Skeletal muscle satellite cell (primary cell): ENCODE measurements around the gene SHOX.
"Not testable (repeated sequence)": the region's sequence is repeated elsewhere in the genome, so short reads cannot be mapped to it uniquely, and the experiment has no call there.

Experiments
- H3K27me3 ChIP-seq: 2 replicates; pipeline ENCODE4 v1.7.0; 2013; ENCODE audit warnings: low read length; ENCODE audit not compliant: control insufficient read depth, insufficient read depth
- H3K36me3 ChIP-seq: 2 replicates; pipeline ENCODE4 v1.7.0; 2013; ENCODE audit warnings: mild to moderate bottlenecking, control low read depth, low read length; ENCODE audit not compliant: insufficient read depth
- H3K4me1 ChIP-seq: 2 replicates; pipeline ENCODE4 v1.7.0; 2013; ENCODE audit warnings: low read length; ENCODE audit not compliant: control insufficient read depth, insufficient read depth
- H3K4me2 ChIP-seq: 2 replicates; pipeline ENCODE4 v1.7.0; 2013; ENCODE audit warnings: mild to moderate bottlenecking, low read length
- H3K4me3 ChIP-seq: 2 replicates; pipeline ENCODE4 v1.7.0; 2013; ENCODE audit warnings: low read length
- H3K9ac ChIP-seq: 2 replicates; pipeline ENCODE4 v1.7.0; 2013; ENCODE audit warnings: mild to moderate bottlenecking, low read depth, low read length, moderate library complexity
- H3K9me3 ChIP-seq: replicated peaks from 2 replicates; pipeline ENCODE4 v1.7.0; 2013; ENCODE audit warnings: mild to moderate bottlenecking, control low read depth, low read length

Gene SHOX

DNA sequence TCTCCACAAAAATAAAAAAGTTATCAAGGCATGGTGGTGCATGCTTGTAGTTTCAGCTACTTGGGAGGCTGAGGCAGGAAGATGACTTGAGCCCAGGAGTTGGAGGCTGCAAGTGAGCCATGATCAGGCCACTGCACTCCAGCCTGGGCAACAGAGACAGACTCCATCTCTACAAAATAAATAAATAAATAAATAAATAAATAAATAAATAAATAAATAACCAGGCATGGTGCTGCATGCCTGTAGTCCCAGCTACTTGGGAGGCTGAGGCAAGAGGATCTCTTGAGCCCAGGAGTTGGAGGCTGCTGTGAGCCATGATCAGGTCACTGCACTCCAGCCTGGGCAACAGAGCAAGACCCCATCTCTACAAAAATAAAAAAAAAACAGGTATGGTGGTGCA lies 26.0 kb upstream of the SHOX start:
- H3K4me1 ChIP-seq, H3K9me3 ChIP-seq, H3K4me3 ChIP-seq, H3K4me2 ChIP-seq, H3K27me3 ChIP-seq, H3K36me3 ChIP-seq, H3K9ac ChIP-seq: not testable (repeated sequence)

DNA sequence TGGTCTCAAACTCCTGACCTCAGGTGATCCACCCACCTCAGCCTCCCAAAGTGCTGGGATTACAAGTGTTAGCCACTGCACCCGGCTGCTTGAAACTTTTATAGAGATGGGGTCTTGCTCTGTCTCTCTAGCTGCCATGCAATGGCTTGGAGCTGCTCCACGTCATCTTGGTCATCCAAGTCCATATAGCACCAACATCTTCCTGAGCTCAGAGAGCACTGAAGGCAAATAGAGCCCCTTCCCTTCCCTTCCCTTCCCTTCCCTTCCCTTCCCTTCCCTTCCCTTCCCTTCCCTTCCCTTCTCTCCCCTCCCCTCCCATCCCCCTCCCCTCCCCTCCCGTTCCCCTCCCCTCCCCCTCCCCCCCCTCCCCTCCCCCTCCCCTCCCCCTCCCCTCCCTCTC lies 22.5 kb upstream of the SHOX start:
- H3K36me3 ChIP-seq, H3K9me3 ChIP-seq, H3K4me1 ChIP-seq, H3K4me3 ChIP-seq, H3K4me2 ChIP-seq, H3K9ac ChIP-seq, H3K27me3 ChIP-seq: not testable (repeated sequence)

- Histone ChIP-seq H3K4me2 (no peak overlapping the region), H3K9me3 (peaks cover 7% of the 10 kb centered on the region), H3K4me1 (no peaks in the 10 kb centered on the region), H3K9ac (no peak overlapping the region), H3K36me3 (no peaks in the 10 kb centered on the region), H3K27me3 (no peaks in the 10 kb centered on the region), H3K4me3 (no peak overlapping the region)
Observed at GRCh38 chrX:614136-614535, 16.5 kb upstream of the SHOX start.

GRCh38 chrX:617401-617800 lies 13.2 kb upstream of the SHOX start:
- Histone ChIP-seq H3K9me3 (no peaks in the 10 kb centered on the region), H3K9ac (no peak overlapping the region), H3K4me3 (no peak overlapping the region), H3K27me3 (no peaks in the 10 kb centered on the region), H3K36me3 (no peaks in the 10 kb centered on the region), H3K4me1 (no peaks in the 10 kb centered on the region), H3K4me2 (no peak overlapping the region)

DNA sequence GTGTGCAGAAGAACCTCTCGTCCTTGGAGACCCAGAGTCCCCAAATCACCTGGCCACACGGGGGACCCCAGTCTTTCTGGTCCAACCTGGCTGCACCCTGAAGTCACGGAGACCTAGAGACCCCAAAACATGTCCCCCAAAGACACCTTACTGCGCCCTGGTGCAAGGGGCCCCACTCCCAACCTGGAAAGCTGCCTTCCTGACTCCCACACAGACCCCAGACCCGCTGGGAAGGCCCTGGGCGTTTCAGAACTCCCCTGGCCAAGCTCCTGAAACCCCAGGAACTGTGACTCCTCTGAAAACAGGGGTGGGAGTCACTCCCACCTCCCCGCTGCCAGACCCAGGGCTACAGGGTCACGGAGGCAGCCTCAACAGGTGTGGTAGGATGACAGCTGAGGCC lies 12.7 kb upstream of the SHOX start:
- Histone ChIP-seq H3K9ac (no peak overlapping the region), H3K4me1 (no peaks in the 10 kb centered on the region), H3K27me3 (no peaks in the 10 kb centered on the region), H3K4me3 (no peak overlapping the region), H3K9me3 (no peaks in the 10 kb centered on the region), H3K4me2 (no peak overlapping the region), H3K36me3 (no peaks in the 10 kb centered on the region)

DNA sequence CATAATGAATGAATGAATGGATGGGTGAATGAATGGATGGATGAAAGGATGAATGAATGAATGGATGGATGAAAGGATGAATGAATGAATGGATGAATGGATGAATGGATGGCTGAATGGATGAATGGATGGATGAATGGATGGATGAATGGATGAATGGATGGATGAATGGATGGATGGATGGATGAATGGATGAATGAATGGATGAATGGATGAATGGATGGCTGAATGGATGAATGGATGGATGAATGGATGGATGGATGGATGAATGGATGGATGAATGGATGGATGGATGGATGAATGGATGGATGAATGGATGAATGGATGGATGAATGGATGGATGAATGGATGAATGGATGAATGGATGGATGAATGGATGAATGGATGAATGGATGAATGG lies 12.3 kb upstream of the SHOX start:
- not testable (repeated sequence) for H3K36me3 ChIP-seq, H3K9me3 ChIP-seq, H3K4me3 ChIP-seq, H3K4me1 ChIP-seq, H3K9ac ChIP-seq, H3K4me2 ChIP-seq, H3K27me3 ChIP-seq

DNA sequence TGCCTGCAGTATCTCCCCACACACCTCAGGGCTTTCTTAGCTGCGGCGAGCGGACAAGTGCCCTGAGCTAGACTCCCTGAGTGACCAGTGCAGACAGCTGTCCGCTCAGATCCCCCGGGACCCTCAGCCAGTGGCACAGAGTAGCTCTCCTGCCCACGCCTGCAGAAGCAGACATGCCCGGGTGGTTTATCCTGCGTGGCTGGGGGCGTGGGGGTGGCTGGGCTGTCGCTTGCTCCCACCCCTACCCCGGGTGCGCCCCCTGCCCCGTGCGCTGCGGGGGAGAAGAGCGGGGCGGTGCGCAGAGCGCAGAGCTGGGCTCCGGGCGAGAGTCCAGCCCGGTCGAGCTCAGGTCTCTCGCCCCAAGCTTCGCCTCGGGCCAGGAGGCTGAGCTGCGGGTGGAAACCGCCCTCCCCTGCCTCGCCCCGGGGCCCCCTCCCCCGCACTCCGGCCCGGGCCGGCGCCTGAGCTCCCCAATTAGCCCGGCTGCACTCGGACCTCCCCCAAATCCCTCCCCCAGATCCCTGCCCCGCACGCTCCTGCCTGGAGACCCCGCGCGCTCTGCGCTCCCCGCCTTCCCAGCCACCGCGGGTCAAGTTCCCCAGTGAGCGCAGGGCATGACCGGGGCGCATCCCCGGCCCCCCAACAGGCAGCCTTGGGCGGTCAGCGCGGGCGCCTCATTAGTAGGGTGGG lies 11.7 kb upstream of the SHOX start:
- Histone ChIP-seq H3K4me2 (no peak overlapping the region), H3K9me3 (no peaks in the 10 kb centered on the region), H3K27me3 (no peaks in the 10 kb centered on the region), H3K9ac (no peak overlapping the region), H3K4me1 (no peaks in the 10 kb centered on the region), H3K4me3 (no peak overlapping the region), H3K36me3 (no peaks in the 10 kb centered on the region)

GRCh38 chrX:619451-619811 lies 11.2 kb upstream of the SHOX start:
- Histone ChIP-seq H3K9me3 (no peaks in the 10 kb centered on the region), H3K9ac (no peak overlapping the region), H3K36me3 (no peaks in the 10 kb centered on the region), H3K4me1 (no peaks in the 10 kb centered on the region), H3K4me3 (no peak overlapping the region), H3K27me3 (no peaks in the 10 kb centered on the region), H3K4me2 (no peak overlapping the region)

DNA sequence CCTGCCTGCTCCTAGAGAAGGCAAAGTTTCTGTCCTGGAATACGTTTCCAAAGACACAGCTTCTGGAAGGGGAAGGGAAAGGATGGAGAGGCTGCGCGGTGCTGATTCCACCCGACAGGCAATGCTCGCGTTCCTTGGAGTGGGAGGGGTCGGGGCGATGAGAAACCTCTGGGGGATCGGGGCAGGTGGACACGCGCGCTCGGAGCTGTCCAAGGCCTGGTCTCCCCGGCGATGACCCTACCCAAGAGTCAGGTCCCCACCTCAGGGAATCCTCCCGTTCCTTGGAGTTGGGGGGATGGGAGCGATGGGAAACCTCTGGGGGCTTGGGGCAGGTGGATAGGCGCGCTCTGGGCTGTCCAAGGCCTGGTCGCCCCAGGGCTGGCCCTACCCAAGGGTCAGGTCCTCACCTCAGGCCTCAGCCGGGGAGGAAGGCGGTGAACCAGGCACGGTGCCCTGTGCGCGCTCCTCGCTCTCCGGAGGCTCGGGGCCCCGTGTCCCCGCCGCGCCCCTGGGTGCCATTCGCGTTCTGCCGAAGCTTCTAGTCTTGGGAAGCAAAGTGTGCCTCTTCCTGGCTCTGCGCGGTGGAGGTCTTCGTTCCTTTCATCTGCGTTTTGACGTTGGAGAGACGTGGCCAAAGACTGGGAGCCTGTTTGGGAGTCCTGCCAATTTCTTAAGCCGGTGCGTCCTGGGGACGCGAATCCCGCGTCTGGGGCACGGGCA lies 10.6 kb upstream of the SHOX start:
- H3K36me3 ChIP-seq: no peaks in the 10 kb centered on the region
- H3K27me3 ChIP-seq: no peaks in the 10 kb centered on the region
- no peaks in the 10 kb centered on the region for H3K4me1 ChIP-seq
- no peak overlapping the region for H3K9ac ChIP-seq
- H3K4me3 ChIP-seq: no peak overlapping the region
- H3K4me2 ChIP-seq: no peak overlapping the region
- H3K9me3 ChIP-seq: no peaks in the 10 kb centered on the region

DNA sequence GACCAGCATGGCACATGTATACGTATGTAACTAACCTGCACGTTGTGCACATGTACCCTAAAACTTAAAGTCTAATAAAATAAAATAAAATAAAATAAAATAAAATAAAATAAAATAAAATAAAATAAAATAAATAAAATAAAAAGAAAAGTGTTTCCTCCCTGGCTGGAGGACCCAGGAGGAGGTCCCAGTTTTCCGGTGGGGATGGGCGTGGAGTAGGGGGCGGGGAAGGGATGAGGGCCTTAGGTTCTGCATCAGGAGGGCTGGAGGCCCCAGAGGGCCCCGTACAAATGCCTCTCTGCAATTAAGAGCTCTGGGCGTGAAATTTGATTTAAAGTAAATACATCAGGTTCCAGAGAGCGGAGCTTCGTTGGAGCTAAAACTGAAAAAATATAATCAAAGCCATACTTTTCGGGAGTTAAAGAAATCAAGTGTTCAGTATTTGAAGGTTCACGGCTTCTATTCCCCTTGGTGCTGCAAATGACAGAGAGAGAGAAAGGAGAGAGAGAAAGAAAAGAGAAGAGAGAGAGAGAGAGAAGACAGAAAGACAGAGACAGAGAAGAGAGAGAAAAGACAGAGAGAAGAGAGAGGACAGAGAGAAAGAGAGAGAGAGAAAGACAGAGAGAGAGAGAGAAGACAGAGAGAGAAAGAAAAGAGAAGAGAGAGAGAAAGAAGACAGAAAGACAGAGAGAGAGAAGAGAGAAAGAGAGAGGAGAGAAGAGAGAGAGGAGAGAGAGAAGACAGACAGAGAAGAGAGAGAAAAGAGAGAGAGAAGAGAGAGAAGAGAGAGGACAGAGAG lies 8.7 kb upstream of the SHOX start:
- no peaks in the 10 kb centered on the region for H3K27me3 ChIP-seq
- H3K9me3 ChIP-seq: no peaks in the 10 kb centered on the region
- no peaks in the 10 kb centered on the region for H3K36me3 ChIP-seq
- no peaks in the 10 kb centered on the region for H3K4me1 ChIP-seq
- no peak overlapping the region for H3K4me3 ChIP-seq
- no peak overlapping the region for H3K9ac ChIP-seq
- no peak overlapping the region for H3K4me2 ChIP-seq

- H3K27me3 ChIP-seq, H3K4me1 ChIP-seq, H3K9me3 ChIP-seq, H3K9ac ChIP-seq, H3K4me3 ChIP-seq, H3K4me2 ChIP-seq, H3K36me3 ChIP-seq: not testable (repeated sequence)
Observed at GRCh38 chrX:622802-623201, 7.8 kb upstream of the SHOX start.

DNA sequence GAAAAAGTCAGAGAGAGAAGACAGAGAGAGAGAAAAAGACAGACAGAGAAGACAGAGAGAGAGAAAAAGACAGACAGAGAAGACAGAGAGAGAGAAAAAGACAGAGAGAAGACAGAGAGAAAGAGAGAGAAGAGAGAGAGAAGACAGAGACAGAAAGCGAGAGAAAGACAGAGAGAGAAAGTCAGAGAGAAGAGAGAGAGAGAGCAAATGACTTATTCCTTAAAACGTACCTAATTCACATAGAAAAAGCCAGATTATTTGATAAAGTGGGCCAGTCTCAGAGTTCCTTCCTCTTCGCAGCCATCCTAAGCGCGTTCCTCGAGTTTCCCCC lies 7.4 kb upstream of the SHOX start:
- H3K27me3 ChIP-seq: no peaks in the 10 kb centered on the region
- no peak overlapping the region for H3K4me2 ChIP-seq

More for the DNA sequence above, 7.4 kb upstream of the SHOX start:
- Histone ChIP-seq H3K9ac (no peak overlapping the region), H3K4me1 (no peaks in the 10 kb centered on the region), H3K9me3 (no peaks in the 10 kb centered on the region), H3K36me3 (no peaks in the 10 kb centered on the region), H3K4me3 (no peak overlapping the region)
